Heart right ventricle (tissue), 16 donors: ENCODE data around the gene TCF21. TPM values are rescaled to one million over a fixed set of nuclear protein-coding genes. Genes with fewer than 3 reads are reported as not detected.

Experiments
- ATAC-seq, 8 donors: fragments of 200-7000 bp; cut with Tn5 transposase; one replicate each; pipeline ENCODE4 v1.9.1; 2020; ENCODE audit warnings: mild to moderate bottlenecking in 8 of 8, moderate library complexity in 8 of 8, moderate number of reproducible peaks in 1 of 8
- DNase-seq, 2 donors: peaks; one replicate each; pipeline ENCODE4 v3.0.0-alpha.2; 2020
- H3K27ac ChIP-seq, 10 donors: fragments of 200-600 bp; sonication (generic) in 2 of 10; one replicate each; pipeline versions ENCODE4 v1.5.0 to v1.8.0; 2020 to 2022; ENCODE audit warnings: mild to moderate bottlenecking in 3 of 10
- H3K27me3 ChIP-seq, 7 donors: fragments of 200-600 bp; one replicate each; pipeline ENCODE4 v1.8.0; 2021 to 2022; ENCODE audit warnings: mild to moderate bottlenecking in 2 of 7
- H3K36me3 ChIP-seq, 9 donors: fragments of 200-600 bp; sonication (generic) in 1 of 9; one replicate each; pipeline versions ENCODE4 v1.5.0 to v1.8.0; 2020 to 2022; ENCODE audit warnings: mild to moderate bottlenecking in 2 of 9
- H3K4me1 ChIP-seq, 9 donors: fragments of 200-600 bp; sonication (generic) in 1 of 9; one replicate each; pipeline versions ENCODE4 v1.5.0 to v1.8.0; 2020 to 2022; ENCODE audit warnings: mild to moderate bottlenecking in 4 of 9
- H3K4me3 ChIP-seq, 10 donors: fragments of 200-600 bp; sonication (generic) in 2 of 10; one replicate each; pipeline versions ENCODE4 v1.5.0 to v1.8.0; 2020 to 2022; ENCODE audit warnings: mild to moderate bottlenecking in 7 of 10, moderate library complexity in 2 of 10
- H3K9me3 ChIP-seq, 11 donors: fragments of 200-600 bp in 10 of 11; sonication (generic) in 2 of 11; one replicate each; pipeline versions ENCODE4 v1.5.0 to v1.8.0; 2013 to 2022; ENCODE audit warnings: mild to moderate bottlenecking in 2 of 11, control low read depth in 1 of 11, moderate library complexity in 1 of 11
- WGBS, 2 donors: extraction: QIAGEN DNeasy Blood & Tissue Kit; methylation state at CpG; one replicate each; pipeline ENCODE4 v1.1.7; 2013; ENCODE audit warnings: inconsistent platforms in 1 of 2; 5-methylcytosine and 5-hydroxymethylcytosine counted together
- intact Hi-C, 10 donors: fragments of 100-400 bp; cut with DNase I; formaldehyde crosslinking; loops; one replicate each; pipeline versions ENCODE4 v1.11.1 to v1.14.2; 2022
- polyA plus RNA-seq, 2 donors: library from polyadenylated mRNA; stranded (reverse); fragments of 200-250 nt; gene quantifications; one replicate each; pipeline ENCODE4 v1.2.3, GENCODE V29; 2013
- total RNA-seq, 10 donors: library from RNA; stranded (reverse); fragmentation: NEBNext Ultra II Directional in 3 of 10; extraction: Animal tissue kit (Norgen Biotek cat#: 25700) in 3 of 10; gene quantifications; one replicate each; pipeline versions ENCODE4 v1.2.1 to v1.2.4, GENCODE V29; 2021 to 2023
- TF ChIP-seq, protein P1 (sequence below), 9 donors: fragments of 200-600 bp; sonication (generic) in 2 of 9; IDR thresholded peaks; one replicate each; pipeline versions ENCODE4 v1.5.0 to v1.8.0; 2021 to 2022; ENCODE audit warnings: antibody characterized with exemption in 9 of 9, mild to moderate bottlenecking in 5 of 9, moderate library complexity in 1 of 9
- donor health status: Arrhythmogenic right ventricular cardiomyopathy.
- donor health status: ischemic (EF 13 %, LVEDD 7.1; RV severe dilation, severe dysfunction).
- donor health status: healthy with polysubstance abuse.
- donor health status: DM: no; HTN: yes; CAD: no.
- donor health status: DM: no; HTN: no; CAD: no.
- donor health status: ischemic (EF 25% LVEDD 6.9; RV normal size, moderate dysfunction).
- donor health status: ischemic (EF 25% LVEDD 5.7; RV mildly dilated, moderate dysfunction).
- donor health status: healthy.
- donor health status: DM: yes; HTN: yes; CAD: no.
- donor health status: Ischemic cardiomyopathy.
- donor health status: ischemic (EF 35%, LVEDD 5.7; RV mildly dilated, moderate dysfunction).
- donor health status: nonischemic (EF 11% LVEDD 7.7; RV severe dilation, severe dysfunction).
- donor health status: DM: yes; HTN: yes; CAD: no.
- donor health status: PGD.
- donor health status: ischemic (EF 29% LVEDD 5.4; RV normal size, mild dysfunction).
- donor health status: nonischemic (EF 23%, LVEDD 6.1; RV moderate dilation, normal function).

TCF21 gene
- total and polyA plus RNA-seq, 12 donors = 1.3 to 16.6 (median 3.1) TPM

DNA sequence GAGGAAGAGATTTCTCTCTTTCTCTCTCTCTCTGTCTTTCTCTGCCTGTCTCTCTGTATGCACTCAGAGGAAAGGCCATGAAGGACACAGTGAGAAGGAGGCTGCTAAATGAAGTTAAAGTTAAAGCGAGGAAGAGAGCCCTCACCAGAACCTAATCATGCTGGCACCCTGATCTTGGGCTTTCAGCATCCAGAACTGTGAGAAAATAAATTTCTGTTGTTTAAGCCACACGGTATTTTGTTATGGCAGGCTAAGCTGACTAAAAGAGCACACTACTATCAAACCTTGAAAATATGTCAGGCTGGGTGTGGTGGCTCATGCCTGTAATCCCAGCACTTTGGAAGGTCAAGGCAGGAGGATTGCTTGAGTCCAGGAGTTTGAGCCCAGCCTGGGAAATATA lies 8.0 kb upstream of the TCF21 start:
- Histone ChIP-seq H3K4me3 (no peak overlapping the region), H3K4me1 (peaks cover 0 to 3% (median 0%) of the 10 kb centered on the region in 9 donors), H3K27ac (no peak overlapping the region), H3K36me3 (no peaks in the 10 kb centered on the region), H3K9me3 (no peaks in the 10 kb centered on the region), H3K27me3 (peaks cover 0 to 61% (median 30%) of the 10 kb centered on the region in 7 donors)
- no peak for ATAC-seq
- intact Hi-C loops = loop anchor here in 1 of 10 donors (2.0 kb wide), 1 partner anchor 76 kb away; no protein-coding TSS in a partner anchor
- no peak for DNase-seq
- TF ChIP-seq, protein P1, sequence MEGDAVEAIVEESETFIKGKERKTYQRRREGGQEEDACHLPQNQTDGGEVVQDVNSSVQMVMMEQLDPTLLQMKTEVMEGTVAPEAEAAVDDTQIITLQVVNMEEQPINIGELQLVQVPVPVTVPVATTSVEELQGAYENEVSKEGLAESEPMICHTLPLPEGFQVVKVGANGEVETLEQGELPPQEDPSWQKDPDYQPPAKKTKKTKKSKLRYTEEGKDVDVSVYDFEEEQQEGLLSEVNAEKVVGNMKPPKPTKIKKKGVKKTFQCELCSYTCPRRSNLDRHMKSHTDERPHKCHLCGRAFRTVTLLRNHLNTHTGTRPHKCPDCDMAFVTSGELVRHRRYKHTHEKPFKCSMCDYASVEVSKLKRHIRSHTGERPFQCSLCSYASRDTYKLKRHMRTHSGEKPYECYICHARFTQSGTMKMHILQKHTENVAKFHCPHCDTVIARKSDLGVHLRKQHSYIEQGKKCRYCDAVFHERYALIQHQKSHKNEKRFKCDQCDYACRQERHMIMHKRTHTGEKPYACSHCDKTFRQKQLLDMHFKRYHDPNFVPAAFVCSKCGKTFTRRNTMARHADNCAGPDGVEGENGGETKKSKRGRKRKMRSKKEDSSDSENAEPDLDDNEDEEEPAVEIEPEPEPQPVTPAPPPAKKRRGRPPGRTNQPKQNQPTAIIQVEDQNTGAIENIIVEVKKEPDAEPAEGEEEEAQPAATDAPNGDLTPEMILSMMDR (IDR thresholded peaks at IDR 0.05) = no peak
- WGBS, 2 donors = 74 to 79% methylated on average over 2 of the region's 2 CpGs

DNA sequence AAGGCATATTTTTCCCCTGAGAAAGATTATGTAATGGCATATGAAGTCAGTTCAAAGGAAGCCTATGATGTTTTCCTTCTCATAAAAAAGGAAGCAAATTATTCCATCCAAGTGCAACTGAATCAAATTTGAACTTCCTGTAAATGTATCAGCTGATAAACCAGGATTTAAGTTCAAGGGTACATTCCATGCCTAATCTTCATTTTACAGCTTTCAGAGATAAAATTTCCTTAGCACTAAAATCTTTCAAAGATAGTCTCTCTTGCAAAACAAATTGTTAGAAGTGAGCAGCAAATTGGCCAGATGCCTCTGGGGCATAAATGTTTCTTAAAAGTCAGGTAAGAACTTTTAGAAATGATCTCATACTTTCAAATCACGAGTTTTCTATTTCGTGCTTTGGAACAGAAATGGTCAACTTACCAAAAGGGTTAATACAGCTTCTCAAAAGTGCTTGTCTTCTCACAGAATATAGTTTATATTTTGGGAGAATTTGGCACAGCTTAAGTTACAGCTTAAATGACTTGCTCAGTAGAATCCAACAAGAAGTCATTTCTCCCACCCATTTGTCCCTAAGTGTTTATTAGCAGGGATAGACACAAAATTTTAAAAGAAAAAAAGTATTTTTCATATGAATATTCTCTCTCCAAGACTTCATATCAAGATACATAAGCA lies 2.7 kb upstream of the TCF21 start:
- Histone ChIP-seq H3K27ac (peak overlapping the region in 5 of 10 donors; percentile 18 to 54 (median 34)), H3K36me3 (no peaks in the 10 kb centered on the region), H3K4me3 (no peak overlapping the region), H3K9me3 (no peaks in the 10 kb centered on the region), H3K4me1 (peaks cover 0 to 17% (median 8%) of the 10 kb centered on the region in 9 donors), H3K27me3 (peaks cover 0 to 86% (median 66%) of the 10 kb centered on the region in 7 donors)
- TF ChIP-seq, protein P1 (IDR thresholded peaks at IDR 0.05) = no peak
- ATAC-seq = no peak
- DNase-seq = no peak
- intact Hi-C loops = no loop called here
- WGBS, 2 donors = 56 to 59% methylated on average over 2 of the region's 2 CpGs

DNA sequence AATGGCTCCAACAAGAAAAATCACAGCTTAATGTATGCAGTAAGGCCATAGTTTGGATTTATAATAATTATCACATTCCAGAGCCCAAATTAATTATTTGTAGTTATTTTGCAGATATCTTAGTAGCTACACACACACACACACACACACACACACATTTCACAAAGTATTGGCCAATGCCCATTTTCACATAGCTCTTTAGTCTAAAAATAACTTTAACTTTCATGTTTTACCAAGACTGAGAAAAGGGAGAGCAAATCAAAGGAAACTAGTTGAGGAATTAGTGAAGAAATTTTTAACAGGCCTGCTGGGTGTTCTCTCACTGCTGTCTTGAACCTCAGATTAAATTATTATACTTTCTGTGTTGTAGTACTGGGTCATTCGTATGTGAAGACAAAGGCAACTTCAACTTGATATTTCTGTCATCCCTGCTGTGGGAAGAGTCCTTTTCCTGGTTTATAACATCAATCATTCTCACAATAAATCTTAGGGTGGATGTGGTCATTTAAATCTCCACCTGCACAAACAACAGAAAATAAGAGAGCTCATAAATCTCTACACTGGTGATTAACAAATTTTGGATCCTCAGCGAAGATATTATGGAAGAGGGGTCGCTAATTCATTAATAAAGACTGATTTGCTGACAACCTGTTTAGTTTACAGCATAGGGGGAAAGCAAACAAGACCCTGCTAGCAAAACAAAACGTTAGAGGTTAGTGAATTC lies 1.6 kb upstream of the TCF21 start:
- H3K27ac ChIP-seq = peak overlapping the region in 5 of 10 donors; percentile 15 to 89 (median 85)
- peaks cover 0 to 96% (median 76%) of the 10 kb centered on the region in 7 donors for H3K27me3 ChIP-seq
- H3K4me1 ChIP-seq = peaks cover 0 to 26% (median 15%) of the 10 kb centered on the region in 9 donors
- no peaks in the 10 kb centered on the region for H3K9me3 ChIP-seq
- TF ChIP-seq, protein P1 (IDR thresholded peaks at IDR 0.05) = no peak
- DNase-seq (no peak), ATAC-seq (no peak)
- H3K4me3 ChIP-seq = no peak overlapping the region
- H3K36me3 ChIP-seq = no peaks in the 10 kb centered on the region
- intact Hi-C loops = no loop called here
- 37 to 40% methylated on average over 4 of the region's 4 CpGs for WGBS, 2 donors

DNA sequence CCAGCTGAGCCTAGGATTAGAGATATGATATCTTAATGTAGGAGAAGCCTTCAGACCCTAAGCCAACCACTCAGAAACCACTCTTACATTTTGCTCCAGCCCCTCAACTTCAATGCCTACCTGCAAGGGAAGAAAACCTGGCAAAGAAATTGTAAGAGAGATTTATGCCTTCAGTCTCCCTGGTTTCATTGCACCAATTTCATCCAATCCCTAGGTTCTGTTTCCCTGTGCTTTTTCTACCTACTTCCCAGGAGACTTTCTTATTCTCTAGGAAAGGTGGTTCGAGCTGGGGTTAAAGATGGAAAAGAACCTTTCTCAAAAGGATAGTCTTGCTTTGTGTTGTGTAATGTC lies 1.1 kb upstream of the TCF21 start:
- DNase-seq (no peak), ATAC-seq (no peak)
- TF ChIP-seq, protein P1 (IDR thresholded peaks at IDR 0.05) = no peak
- WGBS, 2 donors = 42 to 53% methylated on average over 1 of the region's 1 CpG
- H3K36me3 ChIP-seq = no peaks in the 10 kb centered on the region
- peaks cover 0 to 31% (median 20%) of the 10 kb centered on the region in 9 donors for H3K4me1 ChIP-seq
- no peaks in the 10 kb centered on the region for H3K9me3 ChIP-seq
- H3K4me3 ChIP-seq = no peak overlapping the region
- H3K27ac ChIP-seq = peak overlapping the region in 5 of 10 donors; percentile 85 to 89 (median 88)
- H3K27me3 ChIP-seq = peaks cover 0 to 96% (median 79%) of the 10 kb centered on the region in 7 donors
- intact Hi-C loops = no loop called here
